Measurements from ENCODE around the gene CCDC142. TPM values are rescaled to one million over a fixed set of nuclear protein-coding genes. Genes with fewer than 3 reads are reported as not detected.

Gene CCDC142
- total RNA-seq, 3 donors from 2014 or later, result 22.6 to 36.5 (median 28.5) TPM

GRCh38 chr2:74515981-74516633 is 33.3 kb upstream of the CCDC142 start:
- ATAC-seq, result peak; percentile 71
- H3K9me3 ChIP-seq, result no peaks in the 10 kb centered on the region

GRCh38 chr2:74515271-74515980 is 32.6 kb upstream of the CCDC142 start:
- TF ChIP-seq CTCF (IDR thresholded peaks at IDR 0.05), result no peak

More at GRCh38 chr2:74515981-74516633, 33.3 kb upstream of the CCDC142 start:
- intact Hi-C loops (cut with DNase I, micrococcal nuclease), result no loop called here
- no peak overlapping the region for H3K4me3 ChIP-seq
- DNase-seq, result peak; percentile 74 to 80 (median 76)
- TF ChIP-seq CTCF (IDR thresholded peaks at IDR 0.05), result no peak
- no peaks in the 10 kb centered on the region for H3K36me3 ChIP-seq (ENCODE audit: low read depth)
- peaks cover 27% of the 10 kb centered on the region for H3K4me1 ChIP-seq (ENCODE audit: low read depth)

DNA sequence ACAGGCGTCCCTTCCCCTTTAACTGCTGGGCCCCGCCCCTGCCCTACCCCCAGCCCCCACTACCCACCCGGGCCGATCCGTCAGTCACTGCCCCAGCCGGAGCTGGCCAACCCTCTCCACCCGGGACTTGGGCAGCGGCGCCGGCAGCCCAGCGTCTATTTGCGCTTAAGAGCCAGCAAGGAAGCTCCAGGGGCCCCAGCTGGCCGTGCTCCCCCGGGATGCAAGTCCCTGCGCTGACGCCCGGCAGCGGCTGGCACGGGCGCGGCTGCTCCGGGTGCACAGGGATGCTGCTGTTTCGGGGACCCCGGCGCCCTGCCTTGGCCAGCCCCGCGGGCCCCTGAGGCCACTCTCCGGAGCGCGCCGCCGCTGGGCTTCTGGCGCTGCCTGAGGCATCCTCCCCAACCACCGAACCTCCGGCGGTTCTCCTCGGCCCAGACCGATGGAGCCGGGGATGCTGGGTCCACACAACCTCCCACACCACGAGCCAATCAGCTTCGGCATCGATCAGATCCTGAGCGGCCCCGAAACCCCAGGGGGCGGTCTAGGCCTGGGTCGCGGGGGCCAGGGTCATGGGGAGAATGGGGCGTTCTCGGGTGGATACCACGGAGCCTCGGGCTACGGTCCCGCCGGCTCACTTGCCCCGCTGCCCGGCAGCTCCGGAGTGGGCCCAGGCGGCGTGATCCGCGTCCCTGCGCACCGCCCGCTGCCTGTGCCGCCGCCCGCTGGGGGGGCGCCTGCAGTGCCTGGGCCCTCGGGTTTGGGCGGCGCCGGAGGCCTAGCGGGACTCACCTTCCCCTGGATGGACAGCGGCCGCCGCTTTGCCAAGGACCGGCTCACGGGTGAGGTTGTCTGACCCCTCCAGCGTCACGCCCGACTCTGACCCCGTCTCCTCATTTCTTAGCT is 31.8 kb upstream of the CCDC142 start, which contains the start of gene TLX2:
Gene TLX2 (plus strand): TSS at position 83 of the 903 bp plus-strand sequence. CDS start 357 bp downstream, at position 440.
- H3K36me3 ChIP-seq (ENCODE audit: low read depth), result no peaks in the 10 kb centered on the region
- no peak for TF ChIP-seq CTCF (IDR thresholded peaks at IDR 0.05)
- H3K4me1 ChIP-seq (ENCODE audit: low read depth), result peaks cover 27% of the 10 kb centered on the region
- ATAC-seq (peak; percentile 12), DNase-seq (no peak)
- H3K9me3 ChIP-seq, result no peaks in the 10 kb centered on the region
- intact Hi-C loops (cut with DNase I, micrococcal nuclease), result no loop called here
- no peak within 1 kb of the TSS for H3K4me3 ChIP-seq

More at GRCh38 chr2:74515271-74515980, 32.6 kb upstream of the CCDC142 start:
- Histone ChIP-seq H3K4me3 (no peak overlapping the region), H3K36me3 (ENCODE audit: low read depth) (no peaks in the 10 kb centered on the region), H3K4me1 (ENCODE audit: low read depth) (peaks cover 27% of the 10 kb centered on the region), H3K9me3 (no peaks in the 10 kb centered on the region)
- ATAC-seq (peak; percentile 59), DNase-seq (peak in 1 of 3 donors; percentile 56)
- intact Hi-C loops (cut with DNase I, micrococcal nuclease), result no loop called here

- no peaks in the 10 kb centered on the region for H3K36me3 ChIP-seq (ENCODE audit: low read depth)
- no peak for TF ChIP-seq CTCF (IDR thresholded peaks at IDR 0.05)
- ATAC-seq (peak; percentile 11), DNase-seq (no peak)
- intact Hi-C loops (cut with DNase I, micrococcal nuclease), result no loop called here
- H3K9me3 ChIP-seq, result no peaks in the 10 kb centered on the region
- H3K4me3 ChIP-seq, result no peak overlapping the region
- H3K4me1 ChIP-seq (ENCODE audit: low read depth), result peaks cover 27% of the 10 kb centered on the region
These were observed 31.0 kb upstream of the CCDC142 start for GRCh38 chr2:74513605-74514367.
